ENCODE results near the gene ANKLE2.
"Not testable (repeated sequence)": the region's sequence is repeated elsewhere in the genome, so short reads cannot be mapped to it uniquely, and the experiment has no call there.

ANKLE2 gene

GRCh38 chr12:132761032-132761920 lies at the start of gene ANKLE2:
Gene ANKLE2 (minus strand): TSS chr12:132761832. CDS start chr12:132761798, 34 bp downstream.
- DNase-seq (ENCODE audit: low read depth in 2 of 2), result peak; percentile 39 to 49

- not testable (repeated sequence) for DNase-seq (ENCODE audit: low read depth in 2 of 2)
These were observed 47.8 kb upstream of the ANKLE2 start for GRCh38 chr12:132809391-132809790.

GRCh38 chr12:132807295-132808092 lies 45.9 kb upstream of the ANKLE2 start:
- DNase-seq (ENCODE audit: low read depth in 2 of 2), result no peak

GRCh38 chr12:132806857-132807256 lies 45.2 kb upstream of the ANKLE2 start:
- no peak for DNase-seq (ENCODE audit: low read depth in 2 of 2)

- no peak for DNase-seq (ENCODE audit: low read depth in 2 of 2)
These were observed 42.8 kb upstream of the ANKLE2 start for GRCh38 chr12:132804426-132804861.

GRCh38 chr12:132803888-132804287 lies 42.3 kb upstream of the ANKLE2 start:
- no peak for DNase-seq (ENCODE audit: low read depth in 2 of 2)

- DNase-seq (ENCODE audit: low read depth in 2 of 2), result no peak
These were observed 41.5 kb upstream of the ANKLE2 start for GRCh38 chr12:132803125-132803524.

- no peak for DNase-seq (ENCODE audit: low read depth in 2 of 2)
These were observed 40.1 kb upstream of the ANKLE2 start for GRCh38 chr12:132801741-132802140.

GRCh38 chr12:132798836-132799235 lies 37.2 kb upstream of the ANKLE2 start:
- DNase-seq (ENCODE audit: low read depth in 2 of 2), result no peak

- no peak for DNase-seq (ENCODE audit: low read depth in 2 of 2)
These were observed 36.4 kb upstream of the ANKLE2 start for GRCh38 chr12:132797820-132798570.

GRCh38 chr12:132795847-132796246 lies 34.2 kb upstream of the ANKLE2 start:
- DNase-seq (ENCODE audit: low read depth in 2 of 2), result no peak

- DNase-seq (ENCODE audit: low read depth in 2 of 2), result not testable (repeated sequence)
These were observed 30.3 kb upstream of the ANKLE2 start for GRCh38 chr12:132791940-132792339.

GRCh38 chr12:132789099-132789471 lies 27.5 kb upstream of the ANKLE2 start:
- DNase-seq (ENCODE audit: low read depth in 2 of 2), result no peak

GRCh38 chr12:132788375-132789098 lies 26.9 kb upstream of the ANKLE2 start:
- no peak for DNase-seq (ENCODE audit: low read depth in 2 of 2)

GRCh38 chr12:132787877-132788276 lies 26.2 kb upstream of the ANKLE2 start:
- no peak for DNase-seq (ENCODE audit: low read depth in 2 of 2)

GRCh38 chr12:132786192-132786591 lies 24.6 kb upstream of the ANKLE2 start:
- no peak for DNase-seq (ENCODE audit: low read depth in 2 of 2)

GRCh38 chr12:132784580-132784979 lies 22.9 kb upstream of the ANKLE2 start:
- DNase-seq (ENCODE audit: low read depth in 2 of 2), result no peak

GRCh38 chr12:132783917-132784531 lies 22.4 kb upstream of the ANKLE2 start:
- DNase-seq (ENCODE audit: low read depth in 2 of 2), result no peak

- no peak for DNase-seq (ENCODE audit: low read depth in 2 of 2)
These were observed 20.3 kb upstream of the ANKLE2 start for GRCh38 chr12:132781938-132782337.

GRCh38 chr12:132779781-132780353 lies 18.2 kb upstream of the ANKLE2 start:
- no peak for DNase-seq (ENCODE audit: low read depth in 2 of 2)

Data from stimulated activated CD8-positive, alpha-beta memory T cell treated with anti-CD3 and anti-CD28 coated beads, Interleukin-15, amount 100 ng/mL, for 4 hours (primary cell).